CD14-positive monocyte (primary cell): ENCODE results near the gene INSR. TPM values are rescaled to one million over a fixed set of nuclear protein-coding genes. Genes with fewer than 3 reads are reported as not detected.

Source experiments
- DNase-seq, 3 donors: peaks; one replicate each; pipeline ENCODE4 v3.0.0-alpha.2; 2011 to 2022
- H2AFZ ChIP-seq: 2 replicates; pipeline ENCODE4 v1.6.0; 2012; ENCODE audit warnings: mild to moderate bottlenecking, low read depth, low read length, inconsistent platforms; ENCODE audit not compliant: insufficient read depth, poor library complexity, severe bottlenecking
- H3K27ac ChIP-seq, 2 donors: 1 replicate in 1 of 2; 2 replicates in 1 of 2; pipeline ENCODE4 v1.5.1; 2012 to 2013; ENCODE audit warnings: low read length in 2 of 2, control low read depth in 1 of 2, inconsistent platforms in 1 of 2, low read depth in 1 of 2, mild to moderate bottlenecking in 1 of 2
- H3K27me3 ChIP-seq, 2 donors: one replicate each; pipeline versions ENCODE4 v1.6.0 to v1.6.1; 2011 to 2013; ENCODE audit warnings: low read length in 2 of 2; ENCODE audit not compliant: control insufficient read depth in 2 of 2, insufficient read depth in 2 of 2
- H3K36me3 ChIP-seq, 2 donors: replicated peaks in 1 of 2; 1 replicate in 1 of 2; 2 replicates in 1 of 2; pipeline versions ENCODE4 v1.5.1 to v1.6.1; 2012 to 2013; ENCODE audit warnings: low read length in 2 of 2, control low read depth in 1 of 2, inconsistent platforms in 1 of 2, mild to moderate bottlenecking in 1 of 2; ENCODE audit not compliant: insufficient read depth in 2 of 2, control insufficient read depth in 1 of 2
- H3K4me1 ChIP-seq, 2 donors: 1 replicate in 1 of 2; 2 replicates in 1 of 2; pipeline versions ENCODE4 v1.5.1 to v1.6.1; 2012 to 2013; ENCODE audit warnings: low read length in 2 of 2, control low read depth in 1 of 2, inconsistent platforms in 1 of 2, mild to moderate bottlenecking in 1 of 2, moderate library complexity in 1 of 2; ENCODE audit not compliant: insufficient read depth in 2 of 2, control insufficient read depth in 1 of 2
- H3K4me2 ChIP-seq: replicated peaks from 2 replicates; pipeline ENCODE3; 2012; ENCODE audit warnings: low read length, moderate library complexity, mild to moderate bottlenecking; ENCODE audit not compliant: poor library complexity, severe bottlenecking; ENCODE audit errors: extremely low read depth
- H3K4me3 ChIP-seq, 3 experiments: fragments of 200-600 bp in 1 of 3; sonication (generic) in 1 of 3; replicated peaks in 1 of 3; 1 replicate in 2 of 3; 2 replicates in 1 of 3; pipeline ENCODE4 v1.5.1; 2011 to 2013; ENCODE audit warnings: low read length in 3 of 3, mild to moderate bottlenecking in 3 of 3, control low read depth in 2 of 3, low read depth in 2 of 3, inconsistent platforms in 1 of 3, moderate library complexity in 1 of 3
- H3K79me2 ChIP-seq: 2 replicates; pipeline ENCODE4 v1.6.0; 2012; ENCODE audit warnings: mild to moderate bottlenecking, control low read depth, inconsistent platforms, low read length, moderate library complexity; ENCODE audit not compliant: insufficient read depth
- H3K9ac ChIP-seq: 2 replicates; pipeline ENCODE4 v1.6.0; 2017; ENCODE audit warnings: low read length, mild to moderate bottlenecking; ENCODE audit not compliant: insufficient read depth, poor library complexity, severe bottlenecking
- H3K9me3 ChIP-seq, 2 donors: replicated peaks in 1 of 2; 1 replicate in 1 of 2; 2 replicates in 1 of 2; pipeline versions ENCODE4 v1.5.1 to v1.6.1; 2012 to 2013; ENCODE audit warnings: low read length in 2 of 2, control low read depth in 1 of 2; ENCODE audit not compliant: control insufficient read depth in 1 of 2, insufficient read depth in 1 of 2
- H4K20me1 ChIP-seq: 2 replicates; pipeline ENCODE4 v1.6.0; 2012; ENCODE audit warnings: mild to moderate bottlenecking, low read length, control low read depth, moderate library complexity; ENCODE audit not compliant: insufficient read depth
- H3K27ac Mint-ChIP-seq, 7 donors: one replicate each; pipeline ENCODE4 v1.8.0; 2020; ENCODE audit warnings: mild to moderate bottlenecking in 7 of 7, mixed read lengths in 7 of 7, moderate library complexity in 6 of 7, inconsistent platforms in 2 of 7
- H3K27me3 Mint-ChIP-seq, 3 donors: one replicate each; pipeline ENCODE4 v1.8.0; 2021 to 2022; ENCODE audit warnings: low read depth in 3 of 3, mild to moderate bottlenecking in 3 of 3, mixed read lengths in 3 of 3, moderate library complexity in 3 of 3, inconsistent platforms in 1 of 3
- H3K36me3 Mint-ChIP-seq, 2 donors: one replicate each; pipeline ENCODE4 v1.8.0; 2020; ENCODE audit warnings: mixed read lengths in 2 of 2, inconsistent platforms in 1 of 2, mild to moderate bottlenecking in 1 of 2
- H3K4me1 Mint-ChIP-seq: one replicate; pipeline ENCODE4 v1.8.0; 2020; ENCODE audit warnings: mild to moderate bottlenecking, mixed read lengths
- H3K4me3 Mint-ChIP-seq, 2 donors: one replicate each; pipeline ENCODE4 v1.8.0; 2020; ENCODE audit warnings: mild to moderate bottlenecking in 2 of 2, mixed read lengths in 2 of 2, moderate library complexity in 1 of 2
- H3K9me3 Mint-ChIP-seq, 7 donors: one replicate each; pipeline ENCODE4 v1.8.0; 2020 to 2022; ENCODE audit warnings: mixed read lengths in 7 of 7, mild to moderate bottlenecking in 6 of 7, moderate library complexity in 6 of 7, inconsistent platforms in 2 of 7
- CTCF ChIP-seq: fragments of 200-600 bp; IDR thresholded peaks from one replicate; pipeline ENCODE4 v1.8.0; 2022; ENCODE audit warnings: antibody characterized with exemption, mild to moderate bottlenecking
- WGBS: methylation state at CpG from one replicate; pipeline ENCODE4 v1.1.5; 2013; ENCODE audit warnings: missing lambda C conversion rate; ENCODE audit not compliant: insufficient coverage; 5-methylcytosine and 5-hydroxymethylcytosine counted together
- intact Hi-C, 2 donors: fragments of 100-400 bp; cut with micrococcal nuclease; formaldehyde crosslinking; loops; one replicate each; pipeline versions ENCODE4 v1.15.0 to v1.15.1; 2023
- polyA plus RNA-seq, 3 donors: library from polyadenylated mRNA; depleted of rRNA in 1 of 3; unstranded in 2 of 3; stranded (reverse) in 1 of 3; fragments of 300-500 nt in 2 of 3; fragments of >200 nt in 1 of 3; fragmentation: Illumina TruSeq in 2 of 3; gene quantifications; 1 replicate in 2 of 3; 2 replicates in 1 of 3; pipeline ENCODE4 v1.2.3, GENCODE V29; 2012 to 2021

Gene INSR
- polyA plus RNA-seq, 3 donors, result 2.9 to 12.4 (median 3.4) TPM

DNA sequence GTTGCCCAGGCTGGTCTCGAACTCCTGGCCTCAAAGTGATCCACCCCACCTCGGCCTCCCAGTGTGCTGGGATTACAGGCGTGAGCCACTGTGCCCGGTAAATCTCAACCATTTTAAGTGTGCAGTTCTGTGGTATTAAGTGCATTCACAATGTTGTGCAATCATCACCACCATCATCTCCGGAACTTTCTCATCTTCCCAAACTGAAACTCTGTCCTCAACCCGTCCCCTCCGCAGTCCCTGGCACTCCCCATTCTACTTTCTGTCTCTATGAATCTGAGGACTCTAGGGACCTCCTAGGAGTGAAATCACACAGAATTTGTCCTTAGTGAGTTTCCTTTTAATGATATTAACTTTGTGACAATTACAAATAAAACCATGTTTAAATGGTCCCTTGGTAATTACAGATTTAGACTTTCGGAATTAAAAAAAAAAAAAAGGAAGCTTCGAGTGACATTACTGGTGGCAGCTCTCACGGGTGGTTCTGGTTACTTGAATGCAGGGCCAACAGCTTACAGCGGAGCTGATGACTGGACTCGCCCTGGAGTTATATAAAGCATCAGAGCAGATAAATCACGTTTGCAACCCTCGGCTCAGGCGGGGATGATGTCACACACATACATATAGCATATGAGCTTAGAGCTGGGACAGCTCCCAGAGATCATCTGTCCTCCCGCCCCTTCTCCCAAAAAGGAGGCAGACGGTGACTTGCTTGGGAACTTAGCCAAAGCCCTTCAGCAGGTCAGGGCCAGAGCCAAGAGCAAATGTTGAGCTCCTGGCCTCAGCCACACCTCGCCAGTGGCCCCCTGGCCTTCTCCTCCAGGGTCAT, 134.9 kb downstream of the INSR start:
- H3K27ac ChIP-seq, result peak overlapping the region; percentile 88 to 96
- H4K20me1 ChIP-seq, result no peaks in the 10 kb centered on the region
- no peak for TF ChIP-seq CTCF
- Mint-ChIP-seq H3K9me3 (peaks cover 0 to 3% (median 0%) of the 10 kb centered on the region in 7 donors), H3K27me3 (peaks cover 0 to 2% (median 0%) of the 10 kb centered on the region in 3 donors), H3K4me3 (peak overlapping the region; percentile 76 to 79), H3K27ac (peak overlapping the region; percentile 90 to 97 (median 96)), H3K4me1 (peaks cover 15% of the 10 kb centered on the region), H3K36me3 (peaks cover 26 to 69% of the 10 kb centered on the region in 2 donors)
- H2AFZ ChIP-seq, result peak overlapping the region; percentile 77
- H3K4me3 ChIP-seq, result peak overlapping the region; percentile 41 to 71 (median 44)
- peak; percentile 81 to 92 (median 85) for DNase-seq
- H3K4me1 ChIP-seq, result peaks cover 16 to 21% of the 10 kb centered on the region in 2 donors
- H3K36me3 ChIP-seq, result peaks cover 13 to 24% of the 10 kb centered on the region in 2 donors
- H3K9me3 ChIP-seq, result no peaks in the 10 kb centered on the region
- intact Hi-C loops, result no loop called here
- 41% methylated on average over 8 of the region's 18 CpGs for WGBS
- H3K9ac ChIP-seq, result peak overlapping the region; percentile 69
- peak overlapping the region; percentile 75 for H3K4me2 ChIP-seq
- no peaks in the 10 kb centered on the region for H3K27me3 ChIP-seq
- H3K79me2 ChIP-seq, result no peaks in the 10 kb centered on the region

GRCh38 chr19:7153022-7153421, 141.2 kb downstream of the INSR start:
- intact Hi-C loops, result no loop called here
- Mint-ChIP-seq H3K36me3 (peaks cover 14 to 69% of the 10 kb centered on the region in 2 donors), H3K9me3 (no peaks in the 10 kb centered on the region), H3K4me1 (peaks cover 5% of the 10 kb centered on the region), H3K4me3 (no peak overlapping the region), H3K27ac (peak overlapping the region in 2 of 7 donors; percentile 41 to 67), H3K27me3 (peaks cover 0 to 2% (median 0%) of the 10 kb centered on the region in 3 donors)
- H3K79me2 ChIP-seq, result no peaks in the 10 kb centered on the region
- WGBS, result 77% methylated on average over 4 of the region's 5 CpGs
- no peaks in the 10 kb centered on the region for H3K27me3 ChIP-seq
- no peak overlapping the region for H3K9ac ChIP-seq
- H4K20me1 ChIP-seq, result no peaks in the 10 kb centered on the region
- H3K27ac ChIP-seq, result peak overlapping the region in 1 of 2 donors; percentile 46
- H3K4me2 ChIP-seq, result no peak overlapping the region
- H3K9me3 ChIP-seq, result no peaks in the 10 kb centered on the region
- DNase-seq, result peak in 1 of 3 donors; percentile 14
- no peak overlapping the region for H2AFZ ChIP-seq
- H3K4me3 ChIP-seq, result no peak overlapping the region
- H3K4me1 ChIP-seq, result no peaks in the 10 kb centered on the region
- H3K36me3 ChIP-seq, result peaks cover 2 to 22% of the 10 kb centered on the region in 2 donors
- no peak for TF ChIP-seq CTCF
